ENCODE results near the gene CDCA8.
A peak's percentile ranks its signal among the peaks of the same experiment; 100 is the strongest.

Gene CDCA8

GRCh38 chr1:37692078-37692833 is at the start of gene CDCA8:
Gene CDCA8, plus strand, starts transcription at chr1:37692516. Its CDS starts 175 bp downstream, at chr1:37692691.
- peak; percentile 99 for DNase-seq (ENCODE audit: low spot score)

DNA sequence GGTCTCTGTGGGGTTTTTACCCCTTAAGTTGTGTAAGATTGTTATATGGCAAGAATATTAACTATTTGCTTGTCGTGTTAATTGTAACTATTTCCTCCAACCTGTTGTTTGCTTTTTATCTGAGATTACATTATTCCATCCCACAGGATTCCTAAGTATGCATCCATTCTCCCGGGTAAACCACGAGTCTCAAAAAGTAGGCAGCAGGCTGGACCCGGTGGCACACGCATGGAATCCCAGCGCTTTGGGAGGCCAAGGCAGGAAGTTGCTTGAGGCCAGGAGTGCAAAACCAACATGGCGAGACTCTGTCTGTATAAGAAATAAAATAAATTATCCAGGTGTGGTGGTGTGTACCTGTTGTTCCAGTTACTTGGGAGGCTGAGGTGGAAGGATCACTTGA is 45.0 kb upstream of the CDCA8 start:
- DNase-seq (ENCODE audit: low spot score), result no peak

DNA sequence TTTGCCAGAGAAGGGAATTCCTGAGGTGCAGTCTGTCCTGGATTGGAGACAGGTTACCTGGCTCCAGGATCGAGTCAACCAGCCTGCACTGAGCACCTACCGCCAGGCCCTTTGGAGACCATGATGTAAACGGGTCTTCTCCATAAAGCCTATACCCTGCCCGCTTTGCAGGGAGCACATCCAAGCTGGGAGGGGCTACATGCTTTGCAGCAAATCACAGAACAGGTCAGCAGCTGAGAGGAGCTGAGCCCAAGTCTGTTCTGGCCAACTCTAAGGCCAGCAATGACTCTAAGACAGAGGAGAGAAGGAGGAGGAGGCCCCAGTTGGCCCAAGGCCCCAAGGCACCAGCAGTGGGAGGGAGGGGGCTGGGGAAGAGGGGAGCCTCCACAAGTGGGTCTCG is 42.1 kb upstream of the CDCA8 start:
- DNase-seq (ENCODE audit: low spot score), result no peak

DNA sequence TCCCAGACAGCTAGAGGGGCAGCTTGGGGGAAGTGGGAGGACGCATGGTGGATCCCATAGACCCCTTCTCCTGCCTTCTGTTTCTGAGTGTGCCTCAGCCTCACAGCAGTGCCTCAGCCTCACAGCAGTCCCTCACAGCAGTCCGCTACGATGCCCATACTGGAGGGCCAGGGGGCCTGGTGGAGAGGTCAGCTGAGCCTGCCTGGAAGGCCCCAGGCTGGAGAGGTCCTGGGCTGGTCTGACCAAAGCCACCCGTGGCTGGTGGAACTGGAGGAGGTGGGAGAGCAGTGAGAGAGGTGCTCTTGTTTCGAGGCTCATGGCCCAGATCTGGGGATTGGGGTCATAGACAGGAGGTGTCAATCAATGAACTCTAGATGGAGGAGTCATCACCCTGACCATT is 41.6 kb upstream of the CDCA8 start:
- DNase-seq (ENCODE audit: low spot score), result no peak

GRCh38 chr1:37651803-37652202 is 40.5 kb upstream of the CDCA8 start:
- no peak for DNase-seq (ENCODE audit: low spot score)

DNA sequence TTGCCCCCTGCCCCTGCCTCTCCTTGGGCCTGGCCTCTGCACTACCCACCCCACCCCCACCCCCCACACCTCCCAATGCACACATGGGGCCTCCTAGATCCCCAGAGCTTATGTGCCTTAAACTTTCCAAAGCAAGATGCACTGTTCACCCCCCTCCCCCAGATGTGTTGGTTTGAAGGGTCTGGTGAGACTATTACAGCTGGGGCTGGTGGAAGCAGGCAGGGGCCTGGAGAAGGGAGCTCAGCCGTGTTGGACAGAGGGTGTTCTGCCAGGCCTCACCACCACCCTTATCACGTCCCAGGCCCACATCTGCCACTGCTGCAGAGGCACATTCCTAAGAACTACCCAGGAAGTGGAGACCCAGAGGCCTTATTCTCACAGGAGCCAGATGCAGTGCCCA is 39.3 kb upstream of the CDCA8 start:
- DNase-seq (ENCODE audit: low spot score), result no peak

GRCh38 chr1:37653906-37654305 is 38.4 kb upstream of the CDCA8 start:
- no peak for DNase-seq (ENCODE audit: low spot score)

DNA sequence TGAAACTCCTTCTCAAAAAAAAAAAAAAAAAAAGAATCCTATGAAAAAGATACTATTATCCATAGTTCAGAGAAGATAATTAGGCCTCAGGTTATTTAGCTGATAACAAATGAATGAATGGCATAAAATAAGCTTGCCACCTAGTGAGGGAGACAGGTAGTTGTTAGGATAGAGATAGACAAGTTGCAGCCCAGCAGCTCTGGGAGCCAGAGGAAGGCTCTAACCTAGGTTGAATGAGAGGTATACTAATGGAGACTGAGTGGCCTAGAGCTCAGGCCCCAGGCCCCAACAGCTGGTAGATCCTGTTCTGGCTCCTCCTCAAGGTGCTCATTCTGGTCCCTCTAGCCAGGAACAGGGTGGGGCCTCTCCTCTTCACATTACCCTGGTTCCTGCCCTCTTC is 37.0 kb upstream of the CDCA8 start:
- DNase-seq (ENCODE audit: low spot score), result no peak

DNA sequence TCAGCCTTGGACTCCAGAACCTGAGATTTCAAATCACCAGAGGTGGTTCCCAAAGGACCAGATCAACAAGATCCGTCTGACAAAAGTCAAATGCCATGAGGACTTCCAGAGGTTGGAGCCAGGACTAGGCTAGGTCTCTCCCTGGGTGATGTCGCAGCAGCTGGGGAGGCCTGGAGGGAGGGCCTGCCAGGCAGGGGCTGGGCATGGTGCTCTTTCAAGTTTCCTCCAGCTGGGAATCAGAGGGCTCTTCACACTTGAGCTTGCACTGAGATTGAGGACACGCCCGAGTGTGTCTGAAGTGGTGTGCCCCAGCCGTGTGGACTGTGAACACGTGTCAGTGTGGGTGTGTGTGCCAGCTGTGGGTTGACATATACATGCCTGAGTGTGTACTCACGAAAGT is 36.3 kb upstream of the CDCA8 start:
- DNase-seq (ENCODE audit: low spot score), result no peak

DNA sequence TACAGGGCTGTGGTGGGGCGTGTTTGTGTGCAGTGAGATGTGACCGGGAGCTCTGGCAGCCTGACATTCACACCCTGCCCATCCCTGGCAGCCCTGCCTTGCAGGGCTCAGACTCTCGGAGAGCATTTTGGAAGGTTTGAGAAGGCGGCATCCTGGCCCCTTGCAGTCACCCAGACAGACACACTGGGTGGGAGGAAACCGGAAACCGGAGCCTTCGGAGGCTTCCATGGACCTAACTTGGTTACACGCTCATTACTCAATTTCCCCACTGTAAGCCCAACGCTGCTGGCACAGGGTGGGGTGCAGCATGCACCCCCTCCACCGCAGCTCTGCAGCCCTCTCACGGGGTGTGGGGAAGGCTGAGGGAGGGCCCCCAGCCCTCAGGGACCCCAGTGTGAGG is 35.4 kb upstream of the CDCA8 start:
- DNase-seq (ENCODE audit: low spot score), result no peak

DNA sequence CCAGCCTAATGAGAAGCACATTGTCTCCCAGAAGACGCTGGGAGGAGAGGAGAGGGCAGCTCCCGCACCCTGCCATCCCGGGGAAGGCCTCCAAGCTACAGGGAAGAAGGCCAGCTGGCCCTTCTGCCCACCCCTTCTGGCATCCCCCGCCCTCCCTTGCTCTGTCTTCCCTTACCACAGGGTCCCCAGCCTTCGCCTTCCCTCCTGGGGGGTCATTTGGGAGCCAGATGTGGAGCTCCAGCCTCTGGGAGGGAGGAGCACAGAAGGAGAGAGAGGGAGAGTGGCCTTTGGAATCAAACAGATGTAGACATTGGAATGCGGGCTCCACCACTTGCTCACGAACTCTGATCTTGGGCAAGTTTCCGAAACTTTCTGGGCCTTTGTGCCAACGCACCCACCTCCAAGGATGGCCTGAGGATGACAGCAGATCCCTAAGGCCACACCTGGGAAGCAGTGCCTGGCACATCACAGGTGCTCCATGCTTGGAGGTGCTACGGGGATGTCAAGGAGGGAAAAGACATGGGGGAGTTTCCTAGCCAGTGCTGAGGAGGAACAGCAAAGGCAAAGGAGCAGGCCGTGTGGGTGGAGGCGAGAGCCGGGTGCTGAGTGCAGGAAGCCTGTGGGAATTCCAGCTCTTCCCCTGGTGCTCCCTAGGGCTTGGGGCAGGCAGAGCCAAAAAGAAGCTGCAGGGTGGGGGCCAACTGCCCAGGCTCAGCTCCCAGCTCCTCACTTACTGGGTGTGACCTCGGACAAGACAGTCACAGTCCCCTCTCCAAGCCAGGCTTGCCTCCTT is 34.5 kb upstream of the CDCA8 start:
- no peak for DNase-seq (ENCODE audit: low spot score)

GRCh38 chr1:37658486-37658885 is 33.8 kb upstream of the CDCA8 start:
- DNase-seq (ENCODE audit: low spot score), result no peak

DNA sequence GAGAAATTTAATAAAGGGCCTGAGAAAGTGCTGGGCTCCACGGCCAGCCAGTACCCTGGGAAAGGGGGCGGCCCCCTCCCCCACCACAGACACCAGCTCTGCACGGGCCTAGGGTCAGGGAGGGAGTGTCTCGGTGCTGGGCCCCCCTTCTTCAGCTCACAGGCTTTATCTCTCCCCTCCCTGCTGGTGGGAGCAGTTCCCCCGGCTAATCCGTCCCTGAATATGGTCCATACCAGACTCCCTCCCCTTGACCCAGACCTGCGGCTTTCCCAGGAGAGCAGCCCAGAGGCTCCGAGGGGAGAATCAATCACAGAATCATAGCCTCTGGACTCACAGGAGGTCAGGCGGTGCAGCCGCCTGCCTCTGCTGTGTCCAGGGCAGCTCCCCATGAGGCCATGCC is 31.7 kb upstream of the CDCA8 start:
- no peak for DNase-seq (ENCODE audit: low spot score)

- DNase-seq (ENCODE audit: low spot score), result no peak
These were observed 30.9 kb upstream of the CDCA8 start for GRCh38 chr1:37661401-37661800.

GRCh38 chr1:37662031-37662755 is 30.1 kb upstream of the CDCA8 start:
- DNase-seq (ENCODE audit: low spot score), result no peak

DNA sequence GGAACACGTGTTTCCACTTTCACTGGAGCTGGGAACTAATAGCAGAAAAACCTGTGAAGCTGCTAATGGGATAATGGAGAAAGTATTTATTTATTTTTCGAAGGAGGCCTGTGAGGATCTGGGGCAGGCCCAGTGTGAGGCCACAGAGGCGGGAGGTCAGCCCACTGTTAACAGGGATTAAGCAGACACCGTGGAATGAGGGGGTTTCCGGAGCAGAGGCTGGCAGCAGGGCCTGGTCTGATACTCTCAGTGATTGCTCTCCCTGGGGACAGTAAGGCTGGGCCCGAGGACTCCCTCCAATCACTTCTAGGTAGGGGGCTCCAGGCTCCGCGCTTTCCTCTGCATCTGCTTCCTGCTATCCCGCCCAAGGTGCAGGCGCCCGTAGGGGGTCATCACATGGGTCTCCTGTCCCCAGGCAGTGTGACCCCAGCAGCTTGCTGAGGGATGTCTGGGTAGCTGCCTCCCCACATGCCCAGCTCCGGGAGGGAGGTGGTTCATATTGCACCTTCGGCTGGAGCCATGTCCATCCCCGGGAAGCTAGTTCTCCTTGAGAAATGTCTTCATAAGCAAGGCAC is 28.8 kb upstream of the CDCA8 start:
- DNase-seq (ENCODE audit: low spot score), result no peak

GRCh38 chr1:37666241-37666867 is 26.0 kb upstream of the CDCA8 start:
- no peak for DNase-seq (ENCODE audit: low spot score)

DNA sequence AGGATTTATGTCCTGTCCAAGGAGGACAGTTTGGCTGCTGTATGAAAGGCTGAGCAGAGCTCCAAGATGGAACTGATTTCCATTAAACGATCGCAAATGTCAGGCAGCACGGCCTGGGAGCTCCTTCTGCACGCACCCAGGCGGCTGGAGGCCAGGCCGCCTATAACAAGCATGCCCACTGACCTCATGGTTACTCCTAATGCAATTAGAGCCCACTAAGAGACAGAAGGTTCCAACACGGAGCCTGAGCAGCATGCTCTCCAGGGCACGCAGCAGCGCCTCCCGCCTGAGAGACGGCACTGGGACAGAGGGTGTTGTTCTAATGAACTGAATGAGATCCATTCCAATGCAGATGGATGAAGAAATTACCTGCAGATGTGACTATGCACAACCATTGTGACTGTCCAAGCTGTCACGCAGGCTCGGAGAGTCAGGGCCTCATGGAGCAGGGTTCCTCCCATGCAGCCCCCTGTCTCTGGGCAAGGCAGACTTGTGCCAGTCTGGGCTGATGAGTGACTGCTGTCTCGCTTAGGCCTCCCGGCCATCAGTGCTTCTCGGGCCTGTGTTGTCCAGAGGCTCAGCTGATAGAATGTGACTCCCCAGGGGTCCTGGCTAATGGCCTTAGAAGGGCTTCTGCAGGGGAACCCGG is 25.2 kb upstream of the CDCA8 start:
- no peak for DNase-seq (ENCODE audit: low spot score)

DNA sequence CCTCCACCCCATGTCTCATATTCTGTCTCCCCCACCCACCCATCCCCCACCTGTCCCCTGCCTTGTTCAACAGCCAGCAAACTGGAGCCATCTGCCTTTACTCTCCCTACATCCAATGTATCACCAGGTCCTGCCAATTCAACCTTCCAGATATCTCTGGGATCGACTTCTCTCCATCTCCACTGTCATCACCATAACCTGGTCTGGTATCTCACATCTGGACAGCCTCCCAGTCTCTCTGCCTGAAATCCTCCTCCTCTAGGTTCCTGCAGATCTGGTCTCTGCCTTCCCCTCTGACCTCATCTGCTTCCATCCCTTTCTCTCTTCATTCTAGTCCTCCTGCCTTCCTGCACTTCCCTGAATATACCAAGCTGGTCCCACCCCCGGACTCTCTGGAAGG is 22.2 kb upstream of the CDCA8 start:
- DNase-seq (ENCODE audit: low spot score), result no peak

- no peak for DNase-seq (ENCODE audit: low spot score)
These were observed 21.1 kb upstream of the CDCA8 start for GRCh38 chr1:37671261-37671660.

- DNase-seq (ENCODE audit: low spot score), result no peak
These were observed 20.0 kb upstream of the CDCA8 start for GRCh38 chr1:37672136-37672870.
